Stimulated activated CD4-positive, alpha-beta T cell treated with anti-CD3 and anti-CD28 coated beads, Interleukin-15, amount 100 ng/mL, for 48 hours (primary cell): ENCODE data around the gene INAFM2.

Experiments used
- DNase-seq, 2 donors: peaks; one replicate each; pipeline ENCODE4 v3.0.0-alpha.2; 2020; ENCODE audit warnings: low read depth in 2 of 2

The INAFM2 gene

DNA sequence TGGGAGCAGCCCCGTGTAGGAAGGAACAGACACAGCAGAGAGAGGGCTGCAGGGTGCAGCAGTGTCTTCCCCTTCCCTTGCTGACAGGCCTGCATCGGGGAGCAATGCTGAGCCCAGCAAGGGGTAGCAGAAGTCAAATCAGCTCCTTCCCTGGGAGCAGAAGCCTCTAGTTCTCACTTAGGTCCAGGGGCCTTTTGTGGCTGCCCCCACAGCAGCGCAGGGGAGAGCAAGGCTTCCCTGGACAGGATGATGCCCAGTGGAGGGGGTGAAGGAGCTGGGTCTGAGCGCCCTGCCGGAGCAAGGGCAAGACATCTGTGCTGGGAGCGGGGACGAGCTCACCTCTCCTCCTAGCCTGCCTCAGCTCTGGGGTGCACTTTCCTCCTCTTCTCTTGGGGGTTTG, 16.6 kb upstream of the INAFM2 start:
- DNase-seq, result no peak

DNA sequence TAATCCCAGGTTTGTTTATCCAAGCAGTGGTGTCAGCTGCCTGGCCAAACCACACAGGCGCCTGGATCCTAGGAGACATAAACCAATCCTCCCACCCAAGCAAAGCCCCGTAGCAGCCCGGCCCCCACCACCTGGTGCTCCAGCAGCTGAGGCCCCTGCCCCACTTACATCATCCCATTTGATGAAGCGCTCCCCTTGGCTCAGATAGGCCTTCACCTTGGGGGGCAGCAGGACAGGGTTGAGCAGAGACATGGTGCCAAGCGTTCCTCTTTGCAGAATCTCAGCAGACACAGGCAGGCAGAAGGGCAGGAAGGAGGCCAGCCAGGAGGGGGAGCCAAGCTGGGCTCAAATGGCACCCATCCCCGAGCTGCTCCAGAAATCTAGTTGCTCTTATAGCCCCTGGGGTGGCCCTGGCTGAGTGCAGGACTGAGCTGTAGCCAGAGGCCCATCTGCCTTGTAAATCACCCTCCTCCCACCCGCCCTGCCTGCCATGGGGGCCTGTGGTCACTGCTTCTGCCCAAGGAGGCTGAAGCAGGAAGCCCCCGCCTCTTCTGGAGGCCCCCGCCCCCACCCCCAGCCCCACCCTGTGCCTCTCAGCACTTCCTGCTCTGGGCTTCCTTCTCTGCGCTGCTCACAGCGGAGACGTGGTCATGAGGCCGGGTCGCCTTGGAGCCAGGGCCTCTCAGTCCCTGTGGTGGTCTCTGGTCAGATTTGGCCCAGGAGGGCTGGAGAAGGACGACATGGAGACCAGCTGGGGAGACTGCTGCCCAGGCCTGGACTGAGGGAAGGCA, 15.9 kb upstream of the INAFM2 start, which contains the start of gene PLCB2:
TSS of gene PLCB2 (minus strand) at position 515 of the 791 bp plus-strand sequence. CDS start at position 252, 263 bp downstream.
- peak; percentile 31 to 52 for DNase-seq

GRCh38 chr15:40309344-40309862, 14.1 kb upstream of the INAFM2 start:
- DNase-seq, result no peak

DNA sequence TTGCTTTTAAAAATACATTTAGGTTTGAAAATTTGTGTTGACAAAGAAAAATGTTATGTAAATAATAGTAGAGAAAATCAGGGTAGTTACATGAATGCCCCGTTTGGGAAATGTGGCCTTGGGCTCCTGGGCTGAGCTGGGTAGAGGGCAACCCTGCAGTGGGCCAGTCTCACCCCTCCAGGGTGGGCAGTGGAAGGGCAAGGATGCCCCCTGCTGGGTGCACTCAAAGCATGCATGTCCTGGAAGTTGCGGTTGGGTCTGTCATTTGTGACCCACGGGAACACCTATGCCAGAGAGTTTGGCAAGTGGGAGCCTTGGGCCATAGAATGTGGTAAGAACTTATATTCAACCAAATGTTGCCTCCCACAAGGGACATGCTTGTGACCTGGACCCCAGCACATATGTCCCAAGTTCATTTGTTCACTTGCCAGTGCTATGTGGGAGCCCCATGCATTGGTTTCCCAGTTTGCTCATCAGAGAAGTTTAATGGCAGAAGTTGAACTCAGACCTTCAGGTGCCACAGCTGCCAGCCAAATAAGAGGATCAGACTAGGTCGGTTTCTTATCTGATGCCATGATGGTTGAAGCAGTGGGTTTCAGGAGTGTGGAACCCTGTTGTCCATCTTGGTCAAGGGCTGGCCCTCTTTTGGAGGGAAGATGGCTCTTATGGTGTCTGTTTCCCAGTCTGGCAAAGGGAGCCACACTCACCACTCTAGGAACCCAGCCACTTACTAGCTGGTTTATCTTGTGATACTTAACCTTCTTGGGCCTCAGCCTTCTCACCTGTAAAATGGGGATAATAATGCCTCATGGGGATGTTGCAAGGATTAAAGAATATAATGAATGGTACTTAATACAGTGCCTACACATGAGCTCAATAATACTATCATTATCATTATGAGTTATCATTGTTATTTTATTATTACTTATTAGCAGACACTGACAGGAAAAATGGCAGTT, 13.2 kb upstream of the INAFM2 start:
- DNase-seq, result peak; percentile 39 to 61

DNA sequence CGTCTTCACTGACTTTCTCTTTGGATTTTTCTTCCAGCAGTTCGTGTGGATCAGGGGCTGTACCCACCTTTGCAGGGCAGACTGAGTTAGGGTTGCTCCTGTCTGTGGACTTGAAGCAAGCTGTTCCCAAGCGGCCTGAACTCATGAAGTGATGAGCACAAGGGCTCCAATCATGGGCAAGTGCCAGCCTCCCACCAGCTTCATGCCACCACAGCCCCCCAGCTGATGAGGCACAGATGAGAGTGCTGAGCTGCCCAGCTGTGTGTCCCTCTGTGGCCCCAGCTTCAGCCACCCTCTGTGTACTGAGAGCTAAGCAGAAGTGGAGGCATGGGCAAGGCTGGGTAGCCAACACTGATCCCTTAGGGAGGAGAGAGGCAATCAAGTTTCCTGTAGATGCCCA, 12.5 kb upstream of the INAFM2 start:
- no peak for DNase-seq

DNA sequence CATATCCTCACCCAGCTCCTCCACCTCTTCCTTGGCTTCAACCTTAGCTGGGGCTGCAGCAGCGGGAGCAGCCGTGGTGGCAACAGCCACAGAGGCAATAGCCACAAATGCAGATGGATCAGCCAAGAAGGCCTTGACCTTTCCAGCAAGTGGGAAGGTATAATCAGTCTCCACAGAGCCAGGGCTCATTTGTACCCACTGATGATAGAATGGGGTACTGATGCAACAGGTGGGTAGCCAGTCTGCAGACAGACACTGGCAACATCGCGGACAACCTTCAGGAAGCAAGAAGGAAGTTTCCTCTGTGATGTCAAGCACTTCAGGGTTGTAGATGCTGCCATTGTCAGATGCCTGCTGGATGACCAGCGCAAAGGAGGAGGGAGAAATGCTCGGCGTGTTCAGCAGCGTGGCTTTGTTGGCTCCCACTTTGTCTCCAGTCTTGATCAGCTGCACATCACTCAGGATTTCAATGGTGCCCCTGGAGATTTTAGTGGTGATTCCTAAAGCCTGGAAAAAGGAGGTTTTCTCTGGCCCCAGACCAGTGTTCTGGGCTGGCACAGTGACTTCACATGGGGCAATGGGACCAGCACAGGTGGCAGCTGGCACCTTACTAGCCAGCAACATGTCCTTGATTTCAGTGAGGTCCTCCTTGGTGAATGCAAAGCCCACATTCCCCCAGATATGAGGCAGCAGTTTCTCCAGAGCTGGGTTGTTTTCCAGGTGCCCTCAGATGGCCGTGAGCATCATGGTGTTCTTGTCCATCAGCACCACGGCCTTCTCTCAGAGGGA, 10.9 kb upstream of the INAFM2 start:
- DNase-seq, result no peak

DNA sequence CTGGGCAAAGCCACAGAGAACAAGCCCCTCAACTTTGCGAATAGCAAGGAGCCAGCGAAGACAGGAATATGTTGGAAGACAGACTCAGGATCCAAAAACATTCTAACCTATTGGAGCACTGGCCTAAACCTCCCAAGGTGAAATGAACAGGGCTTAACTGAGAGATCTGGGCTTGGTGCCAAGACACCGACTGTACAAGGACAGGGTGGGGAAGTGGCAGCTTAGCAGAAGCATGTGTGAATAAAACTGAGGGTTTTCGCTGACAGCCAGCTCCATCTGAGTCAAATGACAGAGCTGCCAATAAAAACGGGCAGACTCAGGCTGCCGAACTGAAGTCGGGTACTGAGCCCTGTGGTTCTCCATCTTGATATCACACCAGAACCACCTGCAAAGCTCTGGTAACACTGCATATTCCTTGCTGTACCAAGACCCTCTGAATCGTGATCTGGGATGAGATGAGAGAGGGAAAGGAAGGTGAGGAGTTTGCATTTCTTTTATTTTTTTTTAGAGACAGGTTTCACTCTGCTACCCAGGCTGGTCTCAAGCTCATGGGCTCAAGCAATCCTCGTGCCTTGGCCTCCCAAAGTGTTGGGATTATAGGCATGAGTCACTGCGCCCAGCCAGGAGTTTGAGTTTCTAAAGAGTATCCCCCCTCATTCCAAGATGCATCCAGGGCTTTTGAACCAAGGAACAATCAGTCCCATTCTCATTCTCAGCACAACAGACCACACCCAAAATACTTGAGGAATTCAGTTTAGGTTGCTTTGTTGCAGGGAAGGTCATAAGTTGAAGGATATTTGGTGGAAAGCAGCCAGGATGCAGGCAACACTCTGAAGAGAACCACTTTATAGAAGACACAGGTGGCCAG, 9.7 kb upstream of the INAFM2 start:
- DNase-seq, result no peak

DNA sequence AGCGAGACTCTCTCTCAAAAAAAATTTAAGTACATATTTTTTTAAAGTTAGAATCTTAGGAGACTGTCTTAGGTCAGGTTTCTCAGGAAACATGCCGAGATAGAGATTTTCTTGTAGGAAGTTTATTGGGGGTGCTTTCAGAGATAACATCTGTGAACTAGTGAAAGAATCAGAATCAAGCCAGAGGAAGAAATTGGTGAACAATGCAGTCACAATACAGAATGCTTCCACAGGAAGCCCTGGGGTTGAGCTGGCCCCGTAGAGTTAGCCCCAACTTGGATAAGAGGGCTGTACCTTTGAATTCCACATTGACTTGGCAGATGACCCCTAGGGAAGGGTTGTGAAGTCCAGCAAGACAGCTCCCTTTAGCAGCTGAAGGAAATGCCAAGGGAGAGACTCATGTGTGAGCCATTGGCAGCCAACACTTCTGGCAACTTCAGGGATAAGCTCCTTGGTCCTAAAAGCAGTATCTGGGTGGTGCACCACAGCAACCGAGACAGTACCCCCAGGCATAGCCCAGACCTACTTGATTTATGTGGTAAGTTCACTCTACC, 8.7 kb upstream of the INAFM2 start:
- DNase-seq, result no peak

GRCh38 chr15:40316931-40317330, 6.6 kb upstream of the INAFM2 start:
- no peak for DNase-seq

DNA sequence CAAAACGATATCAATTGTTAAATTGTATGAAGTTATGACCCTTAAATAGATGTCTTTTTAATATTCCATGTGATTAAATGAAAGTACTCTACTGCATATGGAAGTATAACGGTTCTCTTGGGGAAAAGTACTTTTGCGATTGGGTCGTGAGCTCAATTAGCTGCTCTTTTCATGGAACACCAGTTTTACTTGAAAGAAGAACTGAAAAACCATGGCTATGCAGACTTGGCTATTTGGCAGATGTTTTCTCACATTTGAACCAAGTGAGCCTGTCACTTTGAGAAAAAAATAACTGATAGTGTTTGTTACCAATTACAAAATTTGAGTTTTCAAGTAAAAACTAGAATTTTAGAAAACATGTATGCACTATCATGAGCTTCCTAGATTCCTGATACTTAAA, 5.9 kb upstream of the INAFM2 start:
- DNase-seq, result no peak

DNA sequence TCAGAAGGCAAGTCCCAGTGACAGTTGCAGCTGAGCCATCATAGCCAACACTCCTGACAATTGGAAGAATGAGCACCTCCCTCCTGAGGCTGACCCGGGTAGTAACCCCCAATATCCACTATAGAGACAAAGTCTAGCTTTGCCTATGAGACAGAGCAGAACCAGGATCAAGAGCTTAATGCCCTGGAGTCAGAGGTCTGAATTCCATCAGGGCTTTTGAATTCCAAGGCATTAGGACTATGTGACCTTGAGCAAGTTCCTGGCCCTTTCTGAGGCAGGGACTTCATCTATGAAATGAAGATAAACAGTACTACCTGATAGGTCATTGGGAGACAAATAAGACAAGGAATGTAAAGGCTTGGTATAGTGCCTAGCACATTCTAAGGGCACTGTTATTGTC, 3.1 kb upstream of the INAFM2 start:
- DNase-seq, result no peak

DNA sequence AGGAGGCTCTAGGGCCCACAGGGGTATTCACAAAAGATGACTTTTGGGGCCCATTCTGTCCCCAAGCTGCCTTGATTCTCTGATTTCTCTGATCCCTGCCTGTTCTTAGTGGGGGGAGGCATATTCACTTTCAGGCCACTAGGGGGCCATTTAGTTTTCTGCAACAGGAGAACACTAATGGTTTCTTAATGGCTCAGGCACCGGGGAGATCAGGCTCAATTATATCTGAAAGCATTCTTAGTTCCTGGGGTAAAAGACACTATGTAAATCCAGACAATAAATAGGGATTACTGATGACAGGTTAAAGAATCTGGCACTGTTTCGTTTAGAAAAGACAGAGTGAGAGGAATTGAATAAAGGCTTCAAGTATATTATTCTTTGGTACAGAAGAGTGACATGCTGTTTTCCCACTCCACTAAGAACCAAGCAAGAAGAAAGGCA, 2.5 kb upstream of the INAFM2 start:
- DNase-seq, result peak in 1 of 2 donors; percentile 32

DNA sequence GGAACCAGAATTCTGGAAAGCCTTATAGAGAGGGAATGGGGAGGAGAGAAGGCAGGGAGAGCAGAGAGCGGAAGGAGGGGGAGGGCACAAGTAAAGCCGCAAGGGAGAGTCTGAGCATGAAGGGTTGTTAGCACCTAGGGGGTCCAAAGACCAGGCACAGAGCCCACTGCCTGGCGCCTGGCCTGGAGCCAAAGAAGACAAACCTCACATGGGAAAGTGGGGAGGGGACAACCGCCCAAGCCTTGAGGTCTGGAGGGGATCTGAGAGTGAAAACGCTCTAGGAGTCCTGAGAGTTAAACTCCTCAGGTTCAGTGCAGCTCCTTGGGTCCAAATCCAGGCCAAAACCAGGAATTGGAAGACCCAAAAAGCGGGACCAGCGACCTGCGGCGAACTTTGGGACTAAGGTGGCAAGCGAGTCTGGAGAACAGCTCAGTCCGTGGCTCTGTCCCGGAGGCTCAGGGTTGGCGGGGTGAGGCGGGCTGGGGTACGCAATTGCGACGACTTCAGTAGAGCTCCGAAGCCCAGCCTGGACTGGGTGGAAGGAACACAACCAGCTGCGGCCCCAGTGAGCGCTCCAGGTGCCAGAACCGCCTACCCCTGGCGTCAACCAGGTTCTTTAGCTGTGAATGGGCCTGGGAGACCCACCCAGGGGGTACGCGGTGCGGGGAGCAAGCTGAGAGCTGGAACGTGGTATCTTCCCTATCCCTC, 807 bp upstream of the INAFM2 start:
- no peak for DNase-seq

GRCh38 chr15:40323953-40324937, 753 bp downstream of the INAFM2 start:
- no peak for DNase-seq

GRCh38 chr15:40325188-40325587, 1.7 kb downstream of the INAFM2 start:
- DNase-seq, result no peak

- no peak for DNase-seq
Observed at GRCh38 chr15:40325700-40326099, 2.2 kb downstream of the INAFM2 start.

DNA sequence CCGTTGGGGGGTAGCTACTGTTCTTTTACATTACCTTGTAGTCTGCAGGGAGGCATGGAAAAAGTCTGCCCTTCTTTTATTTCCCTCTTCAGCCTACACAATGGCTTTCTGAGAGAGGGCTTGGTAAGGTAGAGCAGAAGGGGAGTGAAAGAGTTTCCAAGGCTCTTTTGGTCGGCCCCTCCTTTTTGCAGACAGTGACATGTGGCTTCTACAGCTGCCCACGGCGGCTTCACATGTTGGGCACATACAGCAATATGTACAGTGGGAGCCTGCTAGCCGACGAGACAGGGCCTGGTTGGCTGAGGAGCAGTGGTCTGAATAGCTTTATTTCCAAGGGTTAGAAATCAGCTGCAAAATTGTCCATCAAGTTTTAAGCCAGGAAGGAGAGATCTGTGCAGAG, 4.0 kb downstream of the INAFM2 start:
- DNase-seq, result no peak

- no peak for DNase-seq
Observed at GRCh38 chr15:40328176-40328575, 4.7 kb downstream of the INAFM2 start.
